Ammon's horn (tissue), 1 donor: ENCODE data around the gene PCGF3.

Experiments
- DNase-seq: peaks from one replicate; pipeline ENCODE4 v3.0.0-alpha.2; 2016; ENCODE audit warnings: low spot score

PCGF3 gene

GRCh38 chr4:705278-706082, at the start of gene PCGF3:
PCGF3 (plus strand) TSS chr4:705832; CDS start chr4:733681, 27,849 bp downstream.
- peak; percentile 98 for DNase-seq

DNA sequence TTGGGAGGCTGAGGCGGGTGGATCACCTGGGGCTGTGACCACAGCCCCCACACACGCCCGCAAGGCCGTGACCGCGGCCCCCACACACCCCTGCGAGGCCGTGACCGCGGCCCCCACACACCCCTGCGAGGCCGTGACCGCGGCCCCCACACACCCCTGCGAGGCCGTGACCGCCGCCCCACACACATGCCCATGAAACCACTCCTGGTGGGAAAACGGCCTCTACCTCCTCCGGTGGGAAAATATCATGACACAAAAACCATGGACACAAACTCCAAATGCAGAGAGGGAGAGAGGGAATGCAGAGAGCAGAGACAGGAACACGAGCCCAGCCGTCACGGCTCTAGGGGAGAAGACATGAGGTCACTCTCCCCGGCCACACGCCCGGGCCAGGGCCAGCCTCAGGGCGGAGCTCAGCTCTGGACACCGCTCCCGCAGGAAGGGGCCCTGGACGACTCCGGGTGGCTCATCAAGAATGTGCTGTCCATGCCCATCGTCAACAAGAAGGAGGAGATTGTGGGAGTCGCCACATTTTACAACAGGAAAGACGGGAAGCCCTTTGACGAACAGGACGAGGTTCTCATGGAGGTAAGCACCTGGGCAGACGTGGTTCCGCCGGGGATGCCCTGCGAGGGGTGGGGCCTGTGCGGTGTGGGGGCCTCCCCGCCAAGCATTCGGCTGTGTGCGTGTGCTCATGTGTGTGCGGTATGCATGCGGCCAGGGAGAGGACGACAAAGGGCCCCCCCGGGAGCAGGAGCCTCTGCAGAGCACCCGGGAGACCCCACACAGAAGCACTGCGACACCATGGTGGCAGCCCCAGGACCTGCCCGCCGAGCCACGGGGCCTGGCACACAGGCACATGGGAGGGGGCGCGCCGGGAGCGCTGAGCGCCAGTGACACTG, 48.9 kb upstream of the PCGF3 start:
- DNase-seq: no peak

DNA sequence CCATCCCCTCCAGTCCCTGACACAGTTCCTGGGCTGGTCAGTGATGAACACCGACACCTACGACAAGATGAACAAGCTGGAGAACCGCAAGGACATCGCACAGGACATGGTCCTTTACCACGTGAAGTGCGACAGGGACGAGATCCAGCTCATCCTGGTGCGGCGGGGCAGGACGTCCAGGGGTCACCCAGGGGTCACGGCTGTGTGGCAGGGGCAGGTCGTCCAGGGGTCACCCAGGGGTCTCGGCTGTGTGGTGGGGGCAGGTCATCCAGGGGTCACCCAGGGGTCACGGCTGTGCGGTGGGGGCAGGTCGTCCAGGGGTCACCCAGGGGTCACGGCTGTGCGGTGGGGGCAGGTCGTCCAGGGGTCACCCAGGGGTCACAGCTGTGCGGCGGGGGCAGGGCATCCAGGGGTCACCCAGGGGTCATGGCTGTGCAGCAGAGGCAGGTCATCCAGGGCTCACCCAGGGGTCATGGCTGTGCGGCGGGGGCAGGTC, 48.2 kb upstream of the PCGF3 start:
- no peak for DNase-seq

DNA sequence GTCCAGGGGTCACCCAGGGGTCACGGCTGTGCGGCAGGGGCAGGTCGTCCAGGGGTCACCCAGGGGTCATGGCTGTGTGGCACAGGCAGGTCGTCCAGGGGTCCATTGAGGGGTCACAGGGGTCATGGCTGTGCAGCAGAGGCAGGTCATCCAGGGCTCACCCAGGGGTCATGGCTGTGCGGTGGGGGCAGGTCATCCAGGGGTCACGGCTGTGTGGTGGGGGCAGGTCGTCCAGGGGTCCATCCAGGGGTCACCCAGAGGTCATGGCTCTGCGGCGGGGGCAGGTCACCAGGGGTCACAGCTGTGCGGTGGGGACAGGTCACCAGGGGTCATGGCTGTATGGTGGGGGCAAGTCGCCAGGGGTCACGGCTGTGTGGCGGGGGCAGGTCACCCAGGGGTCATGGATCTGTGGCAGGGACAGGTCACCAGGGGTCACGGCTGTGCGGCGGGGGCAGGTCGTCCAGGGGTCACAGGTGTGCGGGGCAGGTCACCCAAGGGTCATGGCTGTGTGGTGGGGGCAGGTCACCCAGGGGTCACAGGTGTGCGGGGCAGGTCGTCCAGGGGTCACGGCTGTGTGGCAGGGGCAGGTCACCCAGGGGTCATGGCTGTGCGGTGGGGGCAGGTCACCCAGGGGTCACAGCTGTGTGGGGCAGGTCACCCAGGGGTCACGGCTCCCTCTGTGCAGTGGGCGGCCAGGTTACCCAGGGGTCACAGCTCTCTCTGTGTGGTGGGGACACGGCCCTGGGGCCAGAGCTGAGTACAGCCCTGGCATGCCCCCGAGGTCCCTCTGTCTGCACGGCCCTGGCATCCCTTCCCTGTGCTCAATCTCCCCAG, 47.6 kb upstream of the PCGF3 start:
- no peak for DNase-seq

DNA sequence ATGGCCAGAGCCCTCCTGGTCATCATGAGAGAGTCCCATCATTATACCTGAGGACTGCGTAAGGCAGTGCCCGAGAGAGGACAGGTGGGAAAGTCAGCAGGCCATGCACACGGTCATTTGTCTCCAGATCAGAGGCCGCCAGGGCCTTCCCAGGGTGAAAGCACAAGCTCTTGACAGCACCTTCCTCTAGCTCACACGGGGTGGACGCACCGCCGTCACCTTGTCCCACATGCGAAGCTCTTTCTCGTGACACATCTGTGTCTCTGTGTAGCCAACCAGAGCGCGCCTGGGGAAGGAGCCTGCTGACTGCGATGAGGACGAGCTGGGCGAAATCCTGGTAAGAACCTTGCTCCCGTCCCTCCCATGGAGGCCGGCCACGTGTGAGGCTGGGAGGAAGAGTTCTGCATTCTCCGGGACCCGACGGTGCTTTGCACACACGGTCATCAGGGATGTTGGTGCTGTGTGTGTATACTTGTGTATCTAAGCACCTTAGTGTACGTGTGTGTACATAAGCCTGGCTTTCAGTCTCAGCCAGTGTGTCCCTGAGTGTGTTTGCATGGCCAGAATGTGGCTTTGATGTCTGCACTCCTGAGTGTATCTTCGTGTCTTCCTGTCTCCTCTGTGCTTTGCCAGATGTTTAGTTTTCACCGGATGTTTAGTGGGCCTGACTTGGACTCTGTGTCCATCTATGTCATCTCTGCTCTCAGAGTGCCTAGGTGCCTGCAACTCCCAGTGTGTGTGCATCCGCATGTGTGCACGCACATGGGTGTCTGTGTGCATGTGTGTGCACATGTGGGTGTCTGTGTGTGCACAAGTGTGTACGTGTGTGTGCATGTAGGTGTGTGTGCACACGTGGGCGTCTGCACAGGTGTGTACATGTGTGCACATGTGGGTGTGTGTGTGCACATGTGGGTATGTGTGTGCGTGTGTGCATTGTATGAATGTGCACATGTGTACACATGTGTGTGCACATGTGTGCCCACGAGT, 46.7 kb upstream of the PCGF3 start:
- no peak for DNase-seq

DNA sequence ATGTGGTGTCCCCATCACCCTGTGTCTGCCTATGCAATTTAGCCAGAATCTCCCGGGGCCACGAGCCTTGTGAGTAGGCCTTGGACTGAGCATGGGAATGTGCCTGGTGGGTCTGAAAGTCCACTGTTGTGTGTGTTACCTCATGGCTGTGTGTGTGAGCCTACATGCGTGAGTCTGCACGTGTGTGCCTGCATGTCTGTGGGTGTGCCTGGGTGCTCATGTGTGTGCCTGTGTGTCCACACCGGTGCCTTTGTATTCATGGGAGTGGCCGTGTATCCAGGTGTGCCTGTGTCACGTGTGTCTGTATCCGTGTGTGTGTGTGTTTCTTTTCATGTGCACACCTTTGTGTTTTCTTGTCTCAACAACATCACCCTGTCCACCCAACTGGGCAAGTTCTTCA, 45.8 kb upstream of the PCGF3 start:
- DNase-seq: no peak

GRCh38 chr4:660401-660800, 45.2 kb upstream of the PCGF3 start:
- DNase-seq: no peak

DNA sequence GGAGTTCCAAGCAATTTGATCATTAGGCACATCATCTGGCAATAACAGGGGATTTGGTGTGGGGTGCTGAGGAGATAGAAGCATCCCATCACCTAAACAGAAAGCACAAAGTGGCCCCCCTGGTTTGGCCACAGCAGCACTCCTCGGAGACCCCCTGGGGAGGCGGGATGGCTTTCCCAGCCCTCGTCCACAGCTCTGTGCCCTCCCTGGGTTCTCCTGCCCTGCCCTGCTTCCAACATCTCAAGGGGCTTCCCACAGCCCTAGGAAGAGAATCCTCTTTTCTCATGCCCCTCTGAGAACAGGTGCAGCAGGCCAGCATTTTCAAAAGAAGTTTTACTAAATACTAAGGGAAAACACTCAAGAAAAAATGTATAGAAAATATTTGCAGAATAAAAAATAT, 44.4 kb upstream of the PCGF3 start:
- DNase-seq: no peak

- no peak for DNase-seq
Observed at GRCh38 chr4:661881-662761, 43.5 kb upstream of the PCGF3 start.

DNA sequence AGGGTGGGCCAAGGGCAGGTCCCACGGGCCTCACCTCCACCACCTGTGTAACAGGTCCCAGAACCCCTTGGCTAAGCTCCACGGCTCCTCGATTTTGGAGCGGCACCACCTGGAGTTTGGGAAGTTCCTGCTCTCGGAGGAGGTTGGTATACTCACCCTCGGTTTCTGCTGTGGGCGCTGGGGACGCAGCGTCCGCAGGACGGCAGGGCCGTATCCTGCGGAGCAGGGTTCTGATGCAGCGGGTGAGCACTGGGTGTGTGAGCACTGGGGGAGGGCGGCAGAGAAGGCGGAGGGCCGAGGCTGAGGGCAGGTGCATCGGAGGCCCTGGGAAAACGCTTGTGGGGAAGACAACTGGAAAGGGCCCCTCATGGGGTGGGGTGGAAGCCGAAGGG, 42.6 kb upstream of the PCGF3 start:
- DNase-seq: no peak

DNA sequence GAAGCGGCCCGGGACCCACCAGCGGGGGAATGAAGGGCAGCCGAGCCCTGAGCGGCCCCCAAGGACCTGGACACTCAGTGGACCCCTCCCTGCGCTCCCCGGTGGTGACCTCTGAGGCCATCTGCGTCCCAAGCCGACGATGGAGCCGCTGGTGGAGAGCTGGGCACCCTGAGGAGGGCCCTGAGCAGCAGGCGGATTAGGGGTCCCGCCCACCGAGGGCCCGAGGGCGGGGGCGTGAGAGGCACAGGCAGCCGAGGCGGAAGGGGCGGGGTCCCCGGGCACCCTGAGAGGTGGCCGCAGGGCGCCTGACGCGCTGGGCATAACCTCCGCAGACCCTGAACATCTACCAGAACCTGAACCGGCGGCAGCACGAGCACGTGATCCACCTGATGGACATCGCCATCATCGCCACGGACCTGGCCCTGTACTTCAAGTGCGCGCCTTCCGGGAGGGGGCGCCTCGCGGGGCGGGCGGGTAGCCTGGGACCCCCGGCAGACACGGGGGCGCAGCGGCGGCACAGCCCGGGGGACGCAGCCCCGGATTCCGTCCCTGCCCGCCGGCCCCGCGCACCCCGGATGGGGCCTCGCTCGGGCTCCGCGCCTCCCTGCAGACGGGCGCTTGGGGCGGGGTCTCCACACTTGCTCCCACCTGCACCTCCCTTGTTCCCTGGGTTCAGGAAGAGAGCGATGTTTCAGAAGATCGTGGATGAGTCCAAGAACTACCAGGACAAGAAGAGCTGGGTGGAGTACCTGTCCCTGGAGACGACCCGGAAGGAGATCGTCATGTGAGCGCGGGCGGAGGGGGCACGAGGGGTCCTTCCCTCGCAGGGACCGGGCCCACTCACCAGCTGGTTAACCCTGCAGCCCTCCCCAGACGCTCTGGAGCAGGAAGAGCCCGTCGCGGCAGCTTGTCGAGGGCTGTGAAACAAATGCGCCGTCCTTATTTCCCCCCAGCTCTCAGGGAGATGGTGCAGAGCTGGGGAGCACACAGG, 41.9 kb upstream of the PCGF3 start:
- DNase-seq: peak; percentile 45

DNA sequence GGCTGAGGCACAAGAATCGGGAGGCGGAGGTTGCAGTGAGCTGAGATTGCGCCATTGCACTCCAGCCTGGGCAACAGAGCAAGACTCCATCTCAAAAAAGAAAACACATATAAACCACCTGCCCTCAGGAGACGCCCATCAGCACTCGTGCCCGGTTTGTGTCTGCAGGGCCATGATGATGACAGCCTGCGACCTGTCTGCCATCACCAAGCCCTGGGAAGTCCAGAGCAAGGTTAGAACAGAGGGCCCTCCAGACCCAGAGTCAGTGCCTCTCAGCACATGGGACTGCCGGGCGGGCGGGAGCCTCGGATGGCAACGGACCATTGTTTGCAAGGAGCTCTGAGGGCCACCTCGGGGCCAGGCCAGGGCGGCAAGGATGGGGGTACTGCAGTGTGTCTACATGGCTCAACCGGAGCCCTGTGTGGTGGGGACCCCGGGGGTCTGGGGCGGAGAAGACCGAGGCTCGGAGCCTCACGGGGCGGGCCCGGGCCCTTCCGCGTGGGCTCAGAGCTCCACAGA, 40.9 kb upstream of the PCGF3 start:
- no peak for DNase-seq

- DNase-seq: no peak
Observed at GRCh38 chr4:665381-665750, 40.3 kb upstream of the PCGF3 start.

DNA sequence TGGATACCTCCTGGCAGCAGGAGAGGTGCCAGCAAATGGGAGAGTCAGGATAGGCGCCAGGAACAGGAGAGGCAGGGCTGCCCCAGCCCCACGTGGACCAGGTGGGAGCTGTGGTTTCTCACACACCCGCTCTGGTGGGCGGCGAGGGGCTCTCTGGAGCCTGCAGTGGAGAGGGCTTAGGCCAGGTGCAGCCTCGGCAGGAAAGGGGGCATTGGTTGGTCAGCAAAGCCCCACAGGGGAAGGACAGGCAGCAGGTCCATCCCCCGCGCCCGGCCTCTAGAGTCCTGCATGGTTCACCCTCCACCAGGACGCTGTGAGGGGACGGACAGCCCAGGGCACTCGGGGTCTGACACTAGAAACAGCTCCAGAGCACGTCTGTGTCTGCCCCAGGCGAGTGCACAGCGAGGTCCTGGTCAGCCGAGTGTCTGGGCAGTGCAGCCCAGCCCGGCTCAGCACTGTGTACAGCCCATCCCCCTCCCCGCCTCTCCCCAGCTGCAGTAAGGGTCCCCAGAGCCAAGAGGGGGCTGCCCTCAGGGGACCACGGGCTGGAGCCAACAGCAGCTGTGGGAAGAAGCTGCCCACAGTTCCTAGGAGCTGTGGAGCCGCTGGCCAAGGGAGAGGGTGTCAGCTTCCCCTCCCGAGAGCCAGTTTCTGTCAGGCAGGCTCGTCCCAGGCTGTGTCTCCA, 39.7 kb upstream of the PCGF3 start:
- DNase-seq: no peak

DNA sequence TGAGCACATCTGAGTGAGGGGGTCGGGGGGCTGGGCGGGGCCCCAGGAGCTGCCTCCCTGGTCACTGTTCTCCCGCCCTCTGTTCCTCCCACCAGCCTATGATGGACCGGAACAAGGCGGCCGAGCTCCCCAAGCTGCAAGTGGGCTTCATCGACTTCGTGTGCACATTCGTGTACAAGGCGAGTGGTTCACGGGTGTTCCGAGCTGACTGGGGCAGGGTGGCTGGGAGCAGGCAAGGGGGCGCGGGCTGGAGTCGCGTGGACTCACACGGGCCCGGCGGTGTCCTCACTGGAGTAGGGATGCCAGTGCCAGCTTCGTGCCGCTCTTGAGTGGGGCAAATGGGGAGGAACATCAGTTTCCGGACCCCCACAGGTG, 39.2 kb upstream of the PCGF3 start:
- no peak for DNase-seq

GRCh38 chr4:666822-667544, 38.6 kb upstream of the PCGF3 start:
- no peak for DNase-seq

DNA sequence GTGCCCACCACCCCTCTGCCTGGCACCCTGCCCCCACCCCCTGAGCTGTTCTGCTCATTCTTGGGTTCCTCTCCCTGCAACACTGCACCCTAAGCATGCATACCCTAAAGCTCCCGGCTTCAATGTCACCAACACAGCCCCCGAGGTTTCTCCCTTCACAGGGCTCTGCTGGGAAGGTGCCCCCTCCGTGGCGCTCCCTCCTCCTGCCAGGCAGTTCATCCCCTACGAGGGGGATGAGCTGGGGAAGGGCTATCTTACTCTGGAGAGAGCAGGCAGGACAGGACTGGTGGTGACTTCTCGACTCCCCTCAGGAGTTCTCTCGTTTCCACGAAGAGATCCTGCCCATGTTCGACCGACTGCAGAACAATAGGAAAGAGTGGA, 38.1 kb upstream of the PCGF3 start:
- no peak for DNase-seq
